PFSK-1 (cell line): ENCODE data around the gene SLC35F1.

Experiments
- FOXP2 ChIP-seq: optimal IDR thresholded peaks from 2 replicates; pipeline ENCODE3; 2011; ENCODE audit warnings: borderline replicate concordance, control low read depth, inconsistent platforms; ENCODE audit not compliant: insufficient read depth; ENCODE audit errors: extremely low read length, extremely low read depth
- POLR2AphosphoS5 ChIP-seq: IDR thresholded peaks from 2 replicates; pipeline ENCODE4 v1.6.1; 2012; ENCODE audit warnings: low read depth, mild to moderate bottlenecking, control low read depth, low read length, moderate library complexity
- SIN3A ChIP-seq: IDR thresholded peaks from 2 replicates; pipeline ENCODE4 v1.6.1; 2012; ENCODE audit warnings: mild to moderate bottlenecking, low read length, moderate library complexity, borderline replicate concordance; ENCODE audit not compliant: insufficient read depth
- TAF1 ChIP-seq: IDR thresholded peaks from 2 replicates; pipeline ENCODE4 v1.6.1; 2012; ENCODE audit warnings: low read length, control low read depth, borderline replicate concordance; ENCODE audit not compliant: insufficient read depth
- TF ChIP-seq, protein P1 (sequence below), 2 experiments: IDR thresholded peaks; 2 replicates each; pipeline versions ENCODE4 v1.6.1 to v1.8.0; 2011 to 2012; ENCODE audit warnings: low read depth in 2 of 2, low read length in 2 of 2, control low read depth in 1 of 2, inconsistent platforms in 1 of 2, mild to moderate bottlenecking in 1 of 2, moderate library complexity in 1 of 2; ENCODE audit not compliant: insufficient read depth in 1 of 2

DNA sequence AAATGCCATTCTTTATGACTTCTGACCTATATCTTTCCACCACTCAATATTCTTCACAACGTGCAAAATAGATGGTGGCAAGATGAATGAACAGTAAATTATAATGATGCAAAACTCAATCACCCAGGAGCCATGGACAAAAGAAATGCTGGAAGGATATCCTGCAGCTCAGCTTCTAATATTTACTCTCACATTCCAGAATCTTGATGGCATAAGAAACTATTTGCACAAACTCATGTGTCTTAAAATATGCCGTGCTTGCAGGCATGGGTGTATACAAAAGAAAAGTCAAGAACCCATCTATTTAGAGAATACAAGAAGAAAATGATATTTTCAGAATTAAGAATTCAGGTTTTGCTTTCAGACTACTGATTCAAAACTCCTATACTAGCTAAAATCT is 217.8 kb downstream of the SLC35F1 start:
- TF ChIP-seq, protein P1, sequence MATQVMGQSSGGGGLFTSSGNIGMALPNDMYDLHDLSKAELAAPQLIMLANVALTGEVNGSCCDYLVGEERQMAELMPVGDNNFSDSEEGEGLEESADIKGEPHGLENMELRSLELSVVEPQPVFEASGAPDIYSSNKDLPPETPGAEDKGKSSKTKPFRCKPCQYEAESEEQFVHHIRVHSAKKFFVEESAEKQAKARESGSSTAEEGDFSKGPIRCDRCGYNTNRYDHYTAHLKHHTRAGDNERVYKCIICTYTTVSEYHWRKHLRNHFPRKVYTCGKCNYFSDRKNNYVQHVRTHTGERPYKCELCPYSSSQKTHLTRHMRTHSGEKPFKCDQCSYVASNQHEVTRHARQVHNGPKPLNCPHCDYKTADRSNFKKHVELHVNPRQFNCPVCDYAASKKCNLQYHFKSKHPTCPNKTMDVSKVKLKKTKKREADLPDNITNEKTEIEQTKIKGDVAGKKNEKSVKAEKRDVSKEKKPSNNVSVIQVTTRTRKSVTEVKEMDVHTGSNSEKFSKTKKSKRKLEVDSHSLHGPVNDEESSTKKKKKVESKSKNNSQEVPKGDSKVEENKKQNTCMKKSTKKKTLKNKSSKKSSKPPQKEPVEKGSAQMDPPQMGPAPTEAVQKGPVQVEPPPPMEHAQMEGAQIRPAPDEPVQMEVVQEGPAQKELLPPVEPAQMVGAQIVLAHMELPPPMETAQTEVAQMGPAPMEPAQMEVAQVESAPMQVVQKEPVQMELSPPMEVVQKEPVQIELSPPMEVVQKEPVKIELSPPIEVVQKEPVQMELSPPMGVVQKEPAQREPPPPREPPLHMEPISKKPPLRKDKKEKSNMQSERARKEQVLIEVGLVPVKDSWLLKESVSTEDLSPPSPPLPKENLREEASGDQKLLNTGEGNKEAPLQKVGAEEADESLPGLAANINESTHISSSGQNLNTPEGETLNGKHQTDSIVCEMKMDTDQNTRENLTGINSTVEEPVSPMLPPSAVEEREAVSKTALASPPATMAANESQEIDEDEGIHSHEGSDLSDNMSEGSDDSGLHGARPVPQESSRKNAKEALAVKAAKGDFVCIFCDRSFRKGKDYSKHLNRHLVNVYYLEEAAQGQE (IDR thresholded peaks at IDR 0.05; ENCODE audit: insufficient read depth in 1 of 2, low read depth in 2 of 2, low read length in 2 of 2): no peak
- TF ChIP-seq POLR2AphosphoS5 (no peak), SIN3A (no peak), FOXP2 (no peak), TAF1 (no peak)
